KBM-7 (cell line): ENCODE measurements around the gene PLCB1.

Experiments used
- DNase-seq: peaks from one replicate; pipeline ENCODE4 v3.0.0-alpha.2; 2015
- in situ Hi-C: fragments of 300-500 bp; cut with MboI; formaldehyde crosslinking; loops from 2 replicates; pipeline ENCODE4 v1.14.3; 2020; ENCODE audit warnings: low sequenced_read_pairs, low pct_unique_long_range_greater_than_20kb, mixed read lengths

PLCB1 gene

GRCh38 chr20:8226106-8226505 is 94.0 kb downstream of the PLCB1 start:
- in situ Hi-C loops, result no loop called here
- no peak for DNase-seq

GRCh38 chr20:8227293-8227692 is 95.2 kb downstream of the PLCB1 start:
- in situ Hi-C loops, result no loop called here

GRCh38 chr20:8228315-8228714 is 96.2 kb downstream of the PLCB1 start:
- DNase-seq, result no peak
- in situ Hi-C loops, result no loop called here

More at GRCh38 chr20:8227293-8227692, 95.2 kb downstream of the PLCB1 start:
- DNase-seq, result no peak

- DNase-seq, result no peak
- in situ Hi-C loops, result no loop called here
These were observed 97.0 kb downstream of the PLCB1 start for GRCh38 chr20:8229090-8229489.

- no peak for DNase-seq
- in situ Hi-C loops, result no loop called here
These were observed 99.0 kb downstream of the PLCB1 start for GRCh38 chr20:8231038-8231437.

GRCh38 chr20:8232332-8232731 is 100.3 kb downstream of the PLCB1 start:
- in situ Hi-C loops, result no loop called here
- DNase-seq, result no peak

GRCh38 chr20:8234580-8234979 is 102.5 kb downstream of the PLCB1 start:
- in situ Hi-C loops, result no loop called here
- DNase-seq, result no peak

- no peak for DNase-seq
- in situ Hi-C loops, result no loop called here
These were observed 110.0 kb downstream of the PLCB1 start for GRCh38 chr20:8242066-8242465.

GRCh38 chr20:8242827-8243724 is 111.0 kb downstream of the PLCB1 start:
- in situ Hi-C loops, result no loop called here
- no peak for DNase-seq

- no peak for DNase-seq
- in situ Hi-C loops, result no loop called here
These were observed 112.6 kb downstream of the PLCB1 start for GRCh38 chr20:8244637-8245036.

- no peak for DNase-seq
- in situ Hi-C loops, result no loop called here
These were observed 114.1 kb downstream of the PLCB1 start for GRCh38 chr20:8246153-8246552.

- no peak for DNase-seq
- in situ Hi-C loops, result no loop called here
These were observed 114.7 kb downstream of the PLCB1 start for GRCh38 chr20:8246716-8247115.

GRCh38 chr20:8248051-8248450 is 116.0 kb downstream of the PLCB1 start:
- no peak for DNase-seq
- in situ Hi-C loops, result no loop called here

GRCh38 chr20:8249634-8250033 is 117.6 kb downstream of the PLCB1 start:
- in situ Hi-C loops, result no loop called here
- DNase-seq, result no peak

- no peak for DNase-seq
- in situ Hi-C loops, result no loop called here
These were observed 118.6 kb downstream of the PLCB1 start for GRCh38 chr20:8250539-8251200.

- in situ Hi-C loops, result no loop called here
- no peak for DNase-seq
These were observed 119.1 kb downstream of the PLCB1 start for GRCh38 chr20:8251201-8251575.

- in situ Hi-C loops, result no loop called here
- no peak for DNase-seq
These were observed 123.0 kb downstream of the PLCB1 start for GRCh38 chr20:8254911-8255582.

- in situ Hi-C loops, result no loop called here
- no peak for DNase-seq
These were observed 124.0 kb downstream of the PLCB1 start for GRCh38 chr20:8255945-8256632.

- peak; percentile 12 for DNase-seq
- in situ Hi-C loops, result no loop called here
These were observed 128.8 kb downstream of the PLCB1 start for GRCh38 chr20:8260837-8261251.
